GM23338 (cell line): ENCODE results near the gene SNAPC2. TPM values are rescaled to one million over a fixed set of nuclear protein-coding genes. Genes with fewer than 3 reads are reported as not detected.
A peak's percentile ranks its signal among the peaks of the same experiment; 100 is the strongest.

Experiments used
- ATAC-seq: fragments of 200-7000 bp; cut with Tn5 transposase; 3 replicates; pipeline ENCODE4 v1.9.1; 2020
- DNase-seq: peaks from one replicate; pipeline ENCODE4 v3.0.0-alpha.2; 2015; ENCODE audit warnings: low spot score
- H2AFZ ChIP-seq: fragments of 200-600 bp; sonication (generic); 2 replicates; pipeline ENCODE4 v1.8.0; 2016; ENCODE audit warnings: antibody characterized with exemption, mild to moderate bottlenecking, moderate library complexity
- H3F3A ChIP-seq: fragments of 200-600 bp; sonication (generic); replicated peaks from 2 replicates; pipeline ENCODE4 v1.8.0; 2017; ENCODE audit warnings: antibody characterized with exemption, mixed run types, low read depth
- H3K27ac ChIP-seq: fragments of 200-600 bp; sonication (generic); 2 replicates; pipeline ENCODE4 v1.6.1; 2016; ENCODE audit warnings: low read depth
- H3K27me3 ChIP-seq: fragments of 200-600 bp; sonication (generic); 2 replicates; pipeline ENCODE4 v1.8.0; 2016; ENCODE audit warnings: mild to moderate bottlenecking, mixed run types, moderate library complexity; ENCODE audit not compliant: insufficient read depth
- H3K36me3 ChIP-seq: fragments of 200-600 bp; sonication (generic); 2 replicates; pipeline ENCODE4 v1.8.0; 2016; ENCODE audit warnings: mild to moderate bottlenecking; ENCODE audit not compliant: insufficient read depth
- H3K4me1 ChIP-seq: fragments of 200-600 bp; sonication (generic); 2 replicates; pipeline ENCODE4 v1.8.0; 2016; ENCODE audit warnings: mild to moderate bottlenecking, moderate library complexity; ENCODE audit not compliant: insufficient read depth
- H3K4me2 ChIP-seq: fragments of 200-600 bp; sonication (generic); 2 replicates; pipeline ENCODE4 v1.7.1; 2017; ENCODE audit warnings: mixed run types
- H3K4me3 ChIP-seq: fragments of 200-600 bp; sonication (generic); 2 replicates; pipeline ENCODE4 v1.6.1; 2016; ENCODE audit warnings: mixed run types
- H3K79me2 ChIP-seq: fragments of 200-600 bp; sonication (generic); replicated peaks from 2 replicates; pipeline ENCODE4 v1.8.0; 2017; ENCODE audit warnings: mild to moderate bottlenecking; ENCODE audit not compliant: insufficient read depth
- H3K9me2 ChIP-seq: fragments of 200-600 bp; sonication (generic); 2 replicates; pipeline ENCODE4 v1.8.0; 2017; ENCODE audit not compliant: insufficient read depth
- H4K20me1 ChIP-seq: fragments of 200-600 bp; sonication (generic); replicated peaks from 2 replicates; pipeline ENCODE4 v1.8.0; 2017; ENCODE audit warnings: mild to moderate bottlenecking; ENCODE audit not compliant: insufficient read depth
- H3K27ac Mint-ChIP-seq: 2 replicates; pipeline ENCODE4 v1.8.0; 2020; ENCODE audit warnings: inconsistent platforms, mild to moderate bottlenecking, moderate library complexity, mixed read lengths
- H3K27me3 Mint-ChIP-seq: 3 replicates; pipeline ENCODE4 v1.8.0; 2022; ENCODE audit warnings: low read depth, mild to moderate bottlenecking, moderate library complexity, mixed read lengths, inconsistent platforms; ENCODE audit not compliant: insufficient read depth, poor library complexity
- H3K36me3 Mint-ChIP-seq: 3 replicates; pipeline ENCODE4 v1.8.0; 2021; ENCODE audit warnings: low read depth, mild to moderate bottlenecking, inconsistent platforms, moderate library complexity, mixed read lengths
- H3K4me1 Mint-ChIP-seq: 3 replicates; pipeline ENCODE4 v1.8.0; 2020; ENCODE audit warnings: mild to moderate bottlenecking, inconsistent platforms, mixed read lengths
- H3K4me3 Mint-ChIP-seq: 3 replicates; pipeline ENCODE4 v1.8.0; 2021; ENCODE audit warnings: moderate library complexity, mild to moderate bottlenecking, inconsistent platforms, mixed read lengths
- H3K9me3 Mint-ChIP-seq: 3 replicates; pipeline ENCODE4 v1.8.0; 2020; ENCODE audit warnings: moderate library complexity, mild to moderate bottlenecking, inconsistent platforms, mixed read lengths
- CREB1 ChIP-seq: fragments of 250-450 bp; sonication (Bioruptor Pico); IDR thresholded peaks from 2 replicates; pipeline ENCODE4 v1.5.0; 2020; ENCODE audit warnings: low read depth, mild to moderate bottlenecking, moderate library complexity
- EZH2 ChIP-seq: fragments of 200-600 bp; sonication (generic); IDR thresholded peaks from one replicate; pipeline ENCODE4 v1.8.0; 2017; ENCODE audit warnings: antibody characterized with exemption, mild to moderate bottlenecking, low read depth; ENCODE audit not compliant: unreplicated experiment
- EZH2phosphoT487 ChIP-seq: fragments of 200-600 bp; sonication (generic); IDR thresholded peaks from one replicate; pipeline ENCODE4 v1.8.1; 2018; ENCODE audit warnings: antibody characterized with exemption; ENCODE audit not compliant: unreplicated experiment
- JUNB ChIP-seq: IDR thresholded peaks from one replicate; pipeline ENCODE4 v1.6.1; 2016; ENCODE audit warnings: antibody characterized with exemption; ENCODE audit not compliant: unreplicated experiment
- REST ChIP-seq: IDR thresholded peaks from one replicate; pipeline ENCODE4 v1.6.1; 2018; ENCODE audit warnings: antibody characterized with exemption; ENCODE audit not compliant: unreplicated experiment
- STAT1 ChIP-seq: IDR thresholded peaks from one replicate; pipeline ENCODE4 v1.6.1; 2016; ENCODE audit warnings: antibody characterized with exemption; ENCODE audit not compliant: unreplicated experiment
- ZNF114 ChIP-seq: fragments of 250-450 bp; sonication (Bioruptor Pico); IDR thresholded peaks from 2 replicates; pipeline ENCODE4 v1.5.0; 2020; ENCODE audit warnings: mild to moderate bottlenecking, moderate library complexity
- ZNF331 ChIP-seq: fragments of 250-450 bp; sonication (Bioruptor Pico); IDR thresholded peaks from 2 replicates; pipeline ENCODE4 v1.5.0; 2020; ENCODE audit warnings: low read depth, mild to moderate bottlenecking, moderate library complexity
- ZNF462 ChIP-seq: fragments of 250-450 bp; sonication (Bioruptor Pico); IDR thresholded peaks from 2 replicates; pipeline ENCODE4 v1.5.0; 2020; ENCODE audit warnings: mild to moderate bottlenecking, moderate library complexity
- polyA plus RNA-seq: library from polyadenylated mRNA; unstranded; fragments of >200 nt; fragmentation: Nextera tagmentation; extraction: Ambion mirVana; gene quantifications from 2 replicates; pipeline ENCODE4 v1.2.1, GENCODE V29; 2016
- total RNA-seq: library from RNA; depleted of rRNA; stranded (reverse); fragments of >200 nt; shearing (Covaris generic); gene quantifications from 2 replicates; pipeline ENCODE4 v1.2.3, GENCODE V29; 2014
- TF ChIP-seq, protein P1 (sequence below): IDR thresholded peaks from 2 replicates; pipeline ENCODE4 v1.6.1; 2016; ENCODE audit warnings: antibody characterized with exemption

Gene SNAPC2
- total and polyA plus RNA-seq, 2 experiments from 2014 or later, result 17.1 to 25.1 TPM

GRCh38 chr19:7907544-7907943 lies 12.6 kb upstream of the SNAPC2 start (continued):
- TF ChIP-seq ZNF462 (CRISPR knock-in tag) (no peak), ZNF331 (CRISPR knock-in tag) (no peak)

DNA sequence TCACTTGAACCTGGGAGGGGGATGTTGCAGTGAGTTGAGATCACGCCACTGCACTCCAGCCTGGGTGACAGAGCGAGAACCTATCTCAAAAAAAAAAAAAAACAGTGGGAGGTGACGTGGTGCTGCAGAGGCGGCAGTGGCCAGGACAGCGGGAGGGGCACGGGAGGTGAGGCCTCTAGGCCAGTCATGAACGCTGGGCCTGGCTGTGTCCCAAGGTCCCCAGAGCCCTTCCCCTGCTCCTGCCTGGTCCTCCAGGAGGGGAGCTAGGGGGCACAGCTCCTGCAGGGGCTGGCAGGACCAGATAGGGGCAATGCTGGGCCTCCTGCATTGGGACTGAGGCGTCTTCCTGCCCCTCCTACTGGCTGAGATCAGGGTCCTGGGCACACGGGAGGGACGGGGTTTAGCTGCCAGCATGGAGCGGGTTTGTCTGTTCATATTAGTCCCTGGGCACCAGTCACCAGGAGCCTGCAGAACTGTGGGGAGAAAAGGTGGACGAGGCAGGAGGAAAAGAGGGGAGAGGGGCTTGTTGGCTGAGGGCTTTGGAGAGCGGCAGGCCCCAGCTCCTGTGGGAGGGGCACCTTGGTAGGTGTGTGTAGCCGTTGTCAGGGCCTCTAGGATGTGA lies 11.9 kb upstream of the SNAPC2 start:
- TF ChIP-seq ZNF114 (no peak), REST (no peak), CREB1 (CRISPR knock-in tag) (no peak), JUNB (no peak), EZH2 (no peak), STAT1 (no peak), EZH2phosphoT487 (no peak)
- TF ChIP-seq, protein P1, sequence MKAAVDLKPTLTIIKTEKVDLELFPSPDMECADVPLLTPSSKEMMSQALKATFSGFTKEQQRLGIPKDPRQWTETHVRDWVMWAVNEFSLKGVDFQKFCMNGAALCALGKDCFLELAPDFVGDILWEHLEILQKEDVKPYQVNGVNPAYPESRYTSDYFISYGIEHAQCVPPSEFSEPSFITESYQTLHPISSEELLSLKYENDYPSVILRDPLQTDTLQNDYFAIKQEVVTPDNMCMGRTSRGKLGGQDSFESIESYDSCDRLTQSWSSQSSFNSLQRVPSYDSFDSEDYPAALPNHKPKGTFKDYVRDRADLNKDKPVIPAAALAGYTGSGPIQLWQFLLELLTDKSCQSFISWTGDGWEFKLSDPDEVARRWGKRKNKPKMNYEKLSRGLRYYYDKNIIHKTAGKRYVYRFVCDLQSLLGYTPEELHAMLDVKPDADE, result no peak
- no peaks in the 10 kb centered on the region for H3K27me3 ChIP-seq
- H3K4me1 ChIP-seq, result peaks cover 8% of the 10 kb centered on the region
- H3K9me3 Mint-ChIP-seq, result peaks cover 4% of the 10 kb centered on the region; the same call in 1 of the 3 replicates
- peaks cover 12% of the 10 kb centered on the region for H3K4me1 Mint-ChIP-seq
- no peak overlapping the region for H3K4me3 Mint-ChIP-seq
- DNase-seq (peak; percentile 46), ATAC-seq (peak; percentile 6; the same call in 2 of the 3 replicates)
- no peak overlapping the region for H3K27ac Mint-ChIP-seq
- peaks cover 32% of the 10 kb centered on the region for H3K79me2 ChIP-seq
- no peaks in the 10 kb centered on the region for H3K9me2 ChIP-seq
- H3F3A ChIP-seq, result peaks cover 3% of the 10 kb centered on the region; the same call in 1 of the 2 replicates
- H3K36me3 Mint-ChIP-seq, result peaks cover 24% of the 10 kb centered on the region
- no peak overlapping the region for H3K27ac ChIP-seq
- H2AFZ ChIP-seq, result no peak overlapping the region
- H3K4me3 ChIP-seq, result no peak overlapping the region
- no peak overlapping the region for H3K4me2 ChIP-seq
- peaks cover 5% of the 10 kb centered on the region for H4K20me1 ChIP-seq
- H3K27me3 Mint-ChIP-seq, result peaks cover 24% of the 10 kb centered on the region
- H3K36me3 ChIP-seq, result no peaks in the 10 kb centered on the region; the same call in 1 of the 2 replicates
